NOMO-1 treated with dmso at 0.1 percent for 144 hours (cell line): ENCODE measurements around the gene PSMD2.
"Not testable (repeated sequence)": the region's sequence is repeated elsewhere in the genome, so short reads cannot be mapped to it uniquely, and the experiment has no call there.

Experiments used
- DNase-seq: peaks from one replicate; lab custom pipeline; 2025; ENCODE audit not compliant: unreplicated experiment; lab: John Stamatoyannopoulos, UW

Gene PSMD2

DNA sequence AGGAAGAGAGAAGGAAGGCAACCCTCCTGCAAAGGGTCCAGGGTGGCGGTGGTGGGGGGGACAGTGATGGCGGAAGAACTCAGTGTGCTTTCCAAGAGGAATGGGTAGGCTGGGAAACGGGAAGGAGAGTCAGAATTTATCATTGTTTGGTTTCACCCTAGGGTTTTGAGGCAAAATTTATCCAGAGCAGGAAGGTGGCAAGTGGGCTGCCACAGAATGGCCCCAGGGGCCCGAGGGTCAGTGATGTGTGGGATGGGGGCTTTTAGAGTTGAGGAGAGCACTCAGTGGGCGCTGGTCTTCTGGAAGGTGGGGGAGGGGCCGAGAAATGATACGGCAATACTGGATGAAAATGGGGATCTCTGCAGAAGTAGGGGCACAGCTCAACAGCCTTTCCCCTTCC is 38.9 kb downstream of the PSMD2 start:
- no peak for DNase-seq

- DNase-seq, result no peak
These were observed 39.5 kb downstream of the PSMD2 start for GRCh38 chr3:184338511-184338945.

DNA sequence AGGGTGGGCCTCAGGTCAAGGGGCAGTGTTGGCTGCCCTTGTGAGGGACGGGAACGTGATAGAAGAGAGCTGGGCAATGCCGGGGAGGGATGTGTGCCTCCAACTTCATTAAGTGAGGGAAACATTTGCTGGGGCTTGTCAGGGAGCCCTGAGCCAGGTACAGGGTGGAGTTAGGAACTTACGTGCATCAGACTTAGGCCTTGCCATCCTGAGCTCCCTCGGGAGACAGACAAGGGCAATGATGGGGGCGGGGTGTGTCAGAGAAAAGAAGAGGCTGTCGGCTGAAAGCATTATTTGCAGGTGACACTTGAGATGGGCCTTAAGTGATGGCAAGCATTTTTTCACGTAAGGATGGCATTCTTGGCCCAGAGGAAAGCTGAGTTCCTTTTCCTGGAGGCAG is 40.0 kb downstream of the PSMD2 start:
- DNase-seq, result no peak

DNA sequence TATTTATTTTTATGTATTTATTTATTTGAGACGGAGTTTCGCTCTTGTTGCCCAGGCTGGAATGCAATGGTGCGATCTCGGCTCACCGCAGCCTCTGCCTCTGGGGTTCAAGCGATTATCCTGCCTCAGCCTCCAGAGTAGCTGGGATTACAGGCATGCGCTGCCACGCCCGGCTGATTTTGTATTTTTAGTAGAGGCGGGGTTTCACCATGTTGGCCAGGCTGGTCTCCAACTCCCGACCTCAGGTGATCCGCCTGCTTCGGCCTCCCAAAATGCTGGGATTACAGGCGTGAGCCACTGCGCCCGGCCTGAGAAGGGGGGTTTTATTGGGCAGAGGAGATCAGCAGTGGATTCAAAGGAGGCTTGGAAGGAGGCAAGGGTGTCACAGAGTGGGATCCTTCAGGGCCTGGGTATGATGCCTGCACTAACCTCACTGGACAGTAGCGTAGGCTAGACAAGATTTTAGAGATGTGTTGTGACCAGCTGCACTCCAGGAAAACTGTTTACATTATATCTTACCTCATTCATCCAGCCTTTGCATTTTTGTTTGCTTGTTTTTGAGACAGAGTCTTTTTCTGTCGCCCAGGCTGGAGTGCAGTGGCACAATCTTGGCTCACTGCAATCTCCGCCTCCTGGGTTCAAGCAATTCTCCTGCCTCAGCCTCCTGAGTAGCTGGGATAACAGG is 40.6 kb downstream of the PSMD2 start:
- DNase-seq, result not testable (repeated sequence)

- DNase-seq, result no peak
These were observed 42.9 kb downstream of the PSMD2 start for GRCh38 chr3:184341925-184342324.

GRCh38 chr3:184343200-184343876 is 44.3 kb downstream of the PSMD2 start:
- no peak for DNase-seq

- no peak for DNase-seq
These were observed 45.7 kb downstream of the PSMD2 start for GRCh38 chr3:184344579-184345316.

GRCh38 chr3:184345317-184346144 is 46.5 kb downstream of the PSMD2 start:
- peak; percentile 24 for DNase-seq

- no peak for DNase-seq
These were observed 47.6 kb downstream of the PSMD2 start for GRCh38 chr3:184346480-184347190.

GRCh38 chr3:184347321-184348056 is 48.4 kb downstream of the PSMD2 start:
- DNase-seq, result no peak

DNA sequence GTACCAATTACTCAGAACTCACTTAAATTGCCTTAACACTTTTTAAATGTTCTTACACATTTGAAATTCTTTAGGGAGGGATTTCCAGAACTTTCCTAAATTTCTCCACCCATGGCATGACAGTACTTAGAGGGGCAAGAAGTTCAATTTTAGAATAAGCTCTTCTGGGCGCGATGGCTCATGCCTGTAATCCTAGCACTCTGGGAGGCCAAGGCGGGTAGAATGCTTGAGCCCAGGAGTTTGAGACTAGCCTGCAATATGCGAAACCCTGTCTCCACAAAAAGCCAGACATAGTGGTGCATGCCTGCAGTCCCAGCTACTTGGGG is 49.0 kb downstream of the PSMD2 start:
- DNase-seq, result no peak

DNA sequence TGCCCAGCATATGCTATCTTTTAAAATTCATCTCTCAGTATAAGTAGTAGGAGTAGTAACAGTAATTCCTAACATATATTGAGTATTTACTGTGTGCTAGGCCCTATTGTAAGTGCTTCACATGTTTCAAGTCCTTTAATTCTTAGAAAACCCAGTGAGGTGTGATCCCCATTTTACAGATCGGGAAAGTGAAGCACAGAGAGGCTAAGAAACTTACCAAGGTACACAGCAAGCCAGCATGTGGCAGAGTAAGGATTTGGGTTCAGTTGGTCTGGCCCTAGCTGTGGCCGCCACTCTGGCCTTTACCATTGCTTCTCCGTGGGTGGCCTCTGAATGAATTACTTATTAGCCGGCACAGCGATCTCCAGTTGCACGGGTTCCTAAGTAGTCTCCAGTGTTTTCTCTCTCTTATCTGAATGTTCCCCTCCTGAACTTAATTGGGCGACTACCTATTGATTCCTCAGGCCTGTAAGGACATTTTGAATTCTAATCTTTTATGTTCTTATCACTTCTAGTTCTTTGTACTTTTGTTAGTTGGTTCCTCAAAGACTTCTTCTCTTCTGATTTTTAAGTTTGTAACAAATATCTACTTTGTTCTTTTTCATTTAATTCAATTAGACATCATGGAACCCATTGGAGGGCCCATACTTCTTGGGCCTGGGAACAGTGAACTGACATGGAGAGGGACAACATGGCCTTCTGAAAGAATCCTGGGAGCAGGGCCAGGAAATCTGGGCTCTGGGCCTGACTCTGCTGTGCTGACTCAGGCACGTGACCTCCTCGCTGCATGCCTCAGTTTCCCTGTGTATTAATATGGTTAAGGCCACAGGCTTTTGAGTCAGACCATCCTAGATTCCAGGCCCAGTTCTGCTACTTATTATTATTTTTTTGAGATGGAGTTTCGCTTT is 50.8 kb downstream of the PSMD2 start:
- no peak for DNase-seq

DNA sequence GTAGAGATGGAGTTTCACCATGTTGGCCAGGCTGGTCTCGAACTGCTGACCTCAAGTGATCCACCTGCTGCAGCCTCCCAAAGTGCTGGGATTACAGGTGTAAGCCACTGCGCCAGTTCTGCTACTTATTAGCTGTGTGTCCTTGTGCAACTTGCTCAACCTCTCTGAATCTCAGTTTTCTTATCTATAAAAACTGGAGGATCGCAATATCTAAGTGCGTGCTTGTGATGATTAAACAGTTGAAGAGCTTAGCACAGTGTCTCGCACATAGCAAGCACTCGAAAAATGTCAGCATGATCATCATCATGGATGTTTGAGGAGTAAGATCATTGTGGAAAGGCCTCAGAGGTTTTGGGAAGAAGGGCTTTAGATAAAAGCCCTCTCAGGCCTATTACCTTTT is 51.6 kb downstream of the PSMD2 start:
- no peak for DNase-seq

GRCh38 chr3:184351511-184352148 is 52.6 kb downstream of the PSMD2 start:
- DNase-seq, result no peak

DNA sequence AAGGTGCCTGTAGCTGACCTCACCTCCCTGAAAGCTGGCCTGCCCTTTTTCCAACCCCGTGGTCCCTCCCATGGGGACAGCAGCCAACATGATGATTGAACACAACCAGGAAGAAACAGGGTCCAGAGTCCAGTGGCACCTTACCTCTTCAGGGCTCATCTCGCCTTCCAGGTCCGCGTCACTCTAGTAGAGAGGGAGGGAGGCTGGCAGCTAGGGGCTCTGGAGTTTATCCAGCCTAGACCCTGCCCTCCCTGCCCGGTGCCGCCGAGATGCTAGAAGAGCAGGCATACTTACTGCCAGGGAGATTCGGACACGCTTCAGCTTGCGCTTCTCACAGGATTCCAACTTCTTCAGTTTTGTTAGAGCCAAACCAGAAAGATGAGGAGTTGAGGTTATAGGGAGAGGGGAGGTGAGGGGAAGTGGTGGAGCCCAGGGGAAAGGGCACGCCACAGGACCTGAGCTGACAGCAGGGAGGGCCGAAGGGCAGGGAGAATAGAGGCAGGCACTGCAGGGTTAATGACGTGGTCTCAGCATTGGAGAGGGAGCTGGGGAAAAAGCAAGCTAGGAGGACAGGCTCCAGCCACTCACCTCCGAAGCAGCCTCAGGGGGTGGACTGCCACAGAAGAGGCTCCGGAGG is 53.2 kb downstream of the PSMD2 start:
- no peak for DNase-seq

GRCh38 chr3:184352897-184353545 is 54.0 kb downstream of the PSMD2 start:
- no peak for DNase-seq

- no peak for DNase-seq
These were observed 54.5 kb downstream of the PSMD2 start for GRCh38 chr3:184353546-184353941.
